ENCODE data around the gene RPS13.
"Not testable (repeated sequence)": the region's sequence is repeated elsewhere in the genome, so short reads cannot be mapped to it uniquely, and the experiment has no call there.

Gene RPS13

DNA sequence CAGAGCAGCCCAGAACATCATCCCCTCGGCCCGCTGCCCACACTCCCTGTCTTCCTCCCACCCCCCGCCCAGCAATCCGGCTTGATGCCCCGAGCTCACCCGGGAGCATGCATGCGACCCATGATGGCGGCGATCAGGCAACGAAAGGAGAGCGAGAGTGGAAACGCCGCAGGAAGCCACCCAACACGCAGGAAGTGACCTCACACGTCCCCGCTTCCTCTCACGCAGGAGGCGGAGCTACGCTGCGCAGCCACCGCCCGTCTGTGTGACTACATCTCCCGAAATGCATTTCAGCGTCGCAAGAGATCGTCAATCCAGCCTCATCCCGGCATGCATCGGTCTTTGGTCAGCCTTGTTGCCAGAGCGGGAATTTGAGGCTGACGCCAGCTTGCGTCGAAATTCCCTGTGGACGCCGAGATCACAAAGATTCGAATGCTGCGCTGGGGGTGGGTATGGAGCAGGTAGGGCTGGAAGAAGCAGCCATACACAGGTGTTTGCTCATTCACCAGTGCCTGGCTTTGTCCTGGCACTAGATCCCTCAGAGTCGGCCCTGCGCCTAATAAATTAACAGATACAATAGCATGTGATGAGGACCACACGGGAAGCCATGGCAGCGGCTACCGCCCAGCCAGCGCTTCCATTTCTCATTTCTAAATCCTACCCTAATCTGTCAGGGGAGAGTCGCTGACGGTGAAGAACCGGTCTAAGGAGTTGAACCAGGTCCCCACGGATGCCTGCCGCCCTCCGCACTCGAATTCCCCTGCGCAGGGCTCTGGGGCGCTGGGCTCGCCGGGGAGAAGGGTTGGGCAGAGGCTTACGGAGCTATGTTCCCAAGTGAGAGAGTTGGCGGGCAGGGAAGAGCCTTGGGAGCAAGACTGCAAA lies at the start of gene RPS13:
Gene RPS13 (minus strand): TSS at position 148 of the 882 bp plus-strand sequence. CDS start 26 bp downstream, at position 122.
- DNase-seq: peak; percentile 96

DNA sequence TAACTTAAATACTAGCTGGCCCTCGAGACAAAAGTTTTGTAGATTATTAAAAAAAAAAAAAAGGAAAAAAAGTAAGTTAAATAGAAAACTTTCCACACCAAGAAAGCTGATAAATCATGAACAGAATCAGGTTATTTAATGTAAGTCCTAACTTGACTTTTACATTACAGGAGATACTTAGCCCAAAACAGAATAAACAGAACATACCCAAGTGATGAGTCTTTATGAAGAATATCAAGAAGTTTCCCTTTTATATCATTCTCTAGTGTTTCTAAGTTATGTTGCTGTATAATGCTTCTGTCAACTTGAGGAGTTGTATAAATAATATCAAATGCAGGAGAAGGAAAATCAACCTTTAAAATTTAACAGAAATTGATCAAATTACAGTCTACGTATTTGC lies 44.5 kb upstream of the RPS13 start:
- no peak for DNase-seq

DNA sequence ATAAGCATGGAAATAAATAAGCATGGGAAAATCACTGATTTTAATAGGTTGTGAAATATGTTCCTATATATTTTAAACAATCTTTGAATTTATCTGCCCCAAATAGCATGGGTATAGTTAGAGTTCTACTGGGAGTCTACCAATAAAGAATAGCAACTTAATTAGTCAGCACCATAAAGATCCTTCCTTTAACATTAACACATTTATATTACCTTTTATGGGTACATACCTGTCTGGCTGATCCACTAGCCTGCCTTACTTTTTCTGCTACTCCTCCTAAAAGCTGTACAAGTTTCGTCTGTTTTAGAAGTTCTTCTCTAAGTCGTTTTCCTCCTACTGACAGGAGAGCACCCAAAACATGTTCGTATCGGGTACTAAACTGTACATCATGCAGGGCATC lies 39.8 kb upstream of the RPS13 start:
- DNase-seq: no peak

DNA sequence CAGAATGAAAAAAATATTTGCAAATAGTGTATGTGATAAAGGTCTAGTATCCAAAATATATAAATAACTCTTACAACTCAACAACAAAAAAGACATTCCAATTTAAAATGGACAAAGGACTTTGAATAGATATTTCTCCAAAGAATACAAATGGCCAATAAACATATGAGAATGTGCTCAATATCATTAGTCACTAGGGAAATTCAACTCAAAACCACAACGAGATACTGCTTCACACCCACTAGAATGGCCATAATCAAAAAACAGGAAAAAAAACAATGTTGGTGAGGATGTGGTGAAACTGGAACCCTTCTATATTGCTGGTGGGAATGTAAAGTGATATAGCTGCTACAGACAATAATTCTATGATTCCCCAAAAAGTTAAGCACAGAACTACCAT lies 38.6 kb upstream of the RPS13 start:
- no peak for DNase-seq

DNA sequence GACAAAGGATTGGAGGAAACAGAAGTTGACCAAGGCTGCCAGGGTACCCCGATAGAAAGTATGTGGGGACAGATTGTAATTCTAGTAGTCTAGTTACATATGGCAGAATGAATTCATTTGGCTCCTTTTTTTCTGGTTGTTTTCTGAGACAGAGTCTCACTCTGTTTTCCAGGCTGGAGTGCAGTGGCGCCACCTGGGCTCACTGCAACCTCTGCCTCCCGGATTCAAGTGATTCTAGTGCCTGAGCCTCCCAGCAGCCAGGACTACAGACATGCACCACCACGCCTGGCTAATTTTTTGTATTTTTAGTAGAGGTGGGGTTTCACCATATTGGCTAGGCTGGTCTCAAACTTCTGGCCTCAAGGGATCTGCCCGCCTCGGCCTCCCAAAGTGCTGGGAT lies 30.3 kb upstream of the RPS13 start:
- DNase-seq: not testable (repeated sequence)

DNA sequence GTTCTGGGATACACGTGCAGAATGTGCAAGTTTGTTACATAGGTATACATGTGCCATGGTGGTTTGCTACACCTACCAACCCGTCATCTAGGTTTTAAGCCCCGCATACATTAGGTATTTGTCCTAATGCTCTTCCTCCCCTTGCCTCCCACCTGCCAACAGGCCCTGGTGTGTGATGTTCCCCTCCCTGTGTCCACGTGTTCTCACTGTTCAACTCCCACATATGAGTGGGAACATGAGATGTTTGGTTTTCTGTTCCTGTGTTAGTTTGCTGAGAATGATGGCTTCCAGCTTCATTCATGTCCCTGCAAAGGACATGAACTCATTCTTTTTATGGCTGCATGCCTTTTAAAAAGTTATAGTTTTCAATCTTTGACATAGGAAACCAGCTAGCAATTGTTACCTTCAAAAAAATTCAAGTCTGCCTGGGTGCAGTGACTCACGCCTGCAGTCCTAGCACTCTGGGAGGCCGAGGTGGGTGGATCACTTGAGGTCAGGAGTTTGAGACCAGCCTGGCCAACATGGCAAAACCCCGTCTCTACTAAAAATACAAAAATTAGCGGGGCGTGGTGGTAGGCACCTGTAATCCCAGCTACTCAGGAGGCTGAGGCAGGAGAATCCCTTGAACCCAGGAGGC lies 28.1 kb upstream of the RPS13 start:
- DNase-seq: not testable (repeated sequence)

DNA sequence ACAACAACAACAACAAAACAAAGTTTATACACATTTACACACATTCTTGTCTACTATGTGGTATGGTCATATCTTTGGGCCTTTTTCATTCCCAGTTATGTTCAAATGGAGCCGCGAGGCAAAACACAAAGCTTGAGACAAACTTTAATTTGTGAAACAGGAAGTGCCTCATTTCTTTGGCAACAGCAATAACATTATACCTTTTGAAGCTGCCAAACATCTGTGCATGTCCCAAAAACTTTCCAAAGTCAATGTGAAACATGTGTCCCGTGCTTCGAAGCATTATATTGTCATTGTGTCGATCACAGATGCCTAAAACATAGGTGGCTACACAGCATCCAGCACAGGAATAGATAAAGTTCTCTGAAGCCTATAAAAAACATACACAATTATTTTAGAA lies 25.0 kb upstream of the RPS13 start:
- no peak for DNase-seq

DNA sequence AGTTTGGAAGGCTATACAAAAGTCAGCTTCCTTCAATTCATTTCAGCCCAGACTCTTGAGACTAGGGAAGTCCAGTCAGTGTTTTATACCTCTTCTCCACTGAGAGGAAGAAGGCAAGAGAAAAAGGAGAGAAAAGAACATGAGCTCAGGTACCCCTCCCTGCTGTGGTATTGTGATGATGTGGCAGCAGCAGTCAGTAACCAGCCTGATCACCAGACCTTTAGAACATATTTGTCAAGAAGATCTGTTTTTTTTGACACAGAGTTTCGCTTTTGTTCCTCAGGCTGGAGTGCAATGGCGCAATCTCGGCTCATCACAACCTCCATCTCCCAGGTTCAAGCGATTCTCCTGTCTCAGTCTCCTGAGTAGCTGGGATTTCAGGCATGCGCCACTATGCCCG lies 21.2 kb upstream of the RPS13 start:
- DNase-seq: no peak

DNA sequence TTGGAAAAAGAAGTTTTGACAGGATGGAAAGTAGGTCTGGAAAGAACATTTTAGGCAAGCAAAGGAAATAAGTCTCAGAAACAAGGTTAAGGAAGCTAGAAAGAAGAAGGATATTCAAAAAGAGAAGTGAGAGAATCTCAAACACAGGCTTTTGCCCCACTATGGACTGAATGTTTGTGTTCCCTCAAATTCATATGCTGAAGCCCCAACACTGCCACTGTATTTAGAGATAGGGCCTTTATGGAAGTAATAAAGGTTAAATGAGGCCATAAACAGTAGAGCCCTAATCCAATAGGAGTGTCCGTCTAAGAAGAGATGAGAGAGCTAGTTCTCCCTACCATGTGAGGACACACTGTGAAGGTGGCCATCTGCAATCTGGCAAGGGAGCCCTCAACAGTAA lies 20.6 kb upstream of the RPS13 start:
- no peak for DNase-seq

DNA sequence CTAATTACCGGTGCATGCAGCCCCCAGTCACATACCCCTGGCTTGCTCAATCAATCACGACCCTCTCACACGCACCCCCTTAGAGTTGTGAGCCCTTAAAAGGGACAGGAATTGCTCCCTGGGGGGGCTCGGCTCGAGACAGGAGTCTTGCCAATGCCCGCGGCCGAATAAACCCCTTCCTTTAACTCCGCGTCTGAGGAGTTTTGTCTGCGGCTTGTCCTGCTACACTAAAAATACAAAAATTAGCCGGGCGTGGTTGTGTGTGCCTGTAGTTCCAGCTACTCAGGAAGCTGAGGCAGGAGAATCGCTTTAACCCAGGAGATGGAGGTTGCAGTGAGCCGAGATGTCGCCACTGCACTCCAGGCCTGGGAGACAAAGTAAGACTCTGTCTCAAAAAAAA lies 8.5 kb upstream of the RPS13 start:
- not testable (repeated sequence) for DNase-seq

DNA sequence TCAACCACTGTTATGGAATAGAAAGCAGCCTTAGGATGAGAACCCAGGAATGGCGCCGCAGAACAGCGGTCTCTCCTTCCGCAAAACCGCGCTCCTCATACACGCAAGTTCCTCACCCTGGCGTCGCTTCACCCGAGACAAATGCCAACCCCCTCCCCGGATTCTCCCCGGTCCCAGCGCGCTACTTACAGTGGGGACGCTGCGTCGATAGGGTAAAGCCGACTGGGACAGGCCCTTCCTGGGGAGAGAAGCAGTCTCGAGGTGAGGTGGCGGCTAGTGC lies 287 bp downstream of the RPS13 start:
- DNase-seq: no peak

DNA sequence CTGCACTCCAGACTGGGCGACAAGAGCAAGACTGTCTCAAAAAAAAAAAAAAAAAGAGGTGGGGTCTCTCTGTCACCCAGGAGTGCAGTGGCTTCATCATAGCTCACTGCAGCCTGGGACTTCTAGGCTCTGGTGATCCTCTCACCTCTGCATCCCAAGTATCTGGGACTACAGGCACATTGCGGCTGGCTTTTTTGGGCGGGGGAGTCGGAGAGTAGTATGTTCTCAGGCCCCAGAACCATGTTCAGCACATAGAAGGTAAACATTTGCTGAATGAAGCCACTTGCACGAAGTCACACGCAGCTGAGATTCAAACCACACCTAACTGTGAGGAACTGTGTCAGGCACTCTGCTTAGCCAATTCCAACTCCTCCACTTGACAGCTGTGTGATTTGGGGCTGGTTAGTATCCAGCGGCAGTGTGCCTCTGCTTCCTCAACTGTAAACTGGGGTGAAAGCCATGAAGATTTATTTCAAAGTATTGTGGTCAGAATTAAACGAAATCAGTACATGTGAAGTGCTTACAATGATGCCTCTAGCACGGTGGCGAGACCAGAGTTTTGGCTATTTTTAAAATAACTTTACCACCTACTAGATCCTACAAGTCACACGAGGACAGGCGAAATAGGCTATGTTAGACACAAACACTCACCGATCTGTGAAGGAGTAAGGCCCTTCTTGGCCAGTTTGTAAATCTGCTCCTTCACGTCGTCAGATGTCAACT lies 789 bp downstream of the RPS13 start:
- no peak for DNase-seq

DNA sequence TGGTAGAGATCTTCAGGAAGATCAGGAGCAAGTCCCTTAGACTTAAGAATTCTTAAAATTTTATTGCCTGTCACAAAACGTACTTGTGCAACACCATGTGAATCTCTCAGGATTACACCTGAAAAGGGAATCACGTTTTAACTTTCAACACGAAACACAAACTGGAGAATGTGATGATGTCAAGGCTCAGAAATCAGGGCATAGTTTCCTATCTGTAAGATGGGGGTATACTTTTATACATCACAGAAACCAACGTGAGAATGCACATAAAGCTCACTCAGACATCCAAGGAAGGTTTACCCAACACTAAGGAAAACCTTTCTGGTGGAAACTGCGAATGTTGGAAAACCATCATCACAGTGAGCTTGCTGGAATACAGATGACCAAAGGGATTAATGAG lies 2.0 kb downstream of the RPS13 start:
- no peak for DNase-seq

DNA sequence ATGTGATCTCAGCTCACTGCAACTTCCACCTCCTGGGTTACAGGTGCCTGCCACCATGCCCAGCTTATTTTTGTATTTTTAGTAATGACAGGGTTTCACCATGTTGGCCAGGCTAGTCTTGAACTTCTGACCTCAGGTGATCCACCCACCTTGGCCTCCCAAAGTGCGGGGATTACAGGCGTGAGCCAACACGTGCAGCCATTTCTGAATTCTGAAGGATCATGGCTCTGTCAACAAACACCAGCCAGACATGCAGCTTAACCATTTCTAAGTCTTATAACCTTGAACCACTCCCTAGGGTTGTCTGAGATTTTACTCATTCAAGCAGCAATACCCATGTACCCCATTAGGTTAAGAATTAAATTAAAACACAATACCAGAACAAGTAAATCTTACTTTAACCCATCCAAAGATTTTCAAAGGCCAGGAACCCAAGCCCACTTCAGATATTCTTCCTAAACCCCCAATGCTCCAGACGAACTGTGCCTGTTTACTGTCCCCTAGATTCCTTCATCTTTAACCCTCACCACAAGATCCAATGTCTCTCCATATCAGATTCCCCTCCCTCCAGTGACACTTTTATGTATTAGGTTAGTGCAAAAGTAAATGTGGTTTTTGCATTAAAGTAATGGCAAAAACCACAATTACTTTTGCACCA lies 4.0 kb downstream of the RPS13 start:
- DNase-seq: no peak

DNA sequence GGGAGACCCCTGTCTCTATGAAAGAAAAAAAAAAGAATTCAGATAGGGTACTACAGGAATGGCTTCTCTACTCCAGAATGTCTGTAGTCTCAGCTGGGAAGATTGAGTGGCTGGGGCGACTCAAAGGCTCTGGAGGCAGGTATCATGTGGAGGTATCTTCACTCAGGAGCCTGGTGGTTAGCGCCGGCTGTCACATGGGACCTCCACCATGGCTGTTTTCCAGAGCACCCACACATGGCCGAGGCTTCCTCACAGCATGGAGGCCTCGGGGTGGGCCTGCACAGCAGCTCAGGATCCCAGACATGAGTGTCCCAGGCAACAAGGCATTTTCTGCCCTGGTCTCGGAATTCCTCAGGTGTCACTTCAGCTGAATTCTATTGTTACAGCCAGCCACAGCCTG lies 10.1 kb downstream of the RPS13 start:
- DNase-seq: no peak

DNA sequence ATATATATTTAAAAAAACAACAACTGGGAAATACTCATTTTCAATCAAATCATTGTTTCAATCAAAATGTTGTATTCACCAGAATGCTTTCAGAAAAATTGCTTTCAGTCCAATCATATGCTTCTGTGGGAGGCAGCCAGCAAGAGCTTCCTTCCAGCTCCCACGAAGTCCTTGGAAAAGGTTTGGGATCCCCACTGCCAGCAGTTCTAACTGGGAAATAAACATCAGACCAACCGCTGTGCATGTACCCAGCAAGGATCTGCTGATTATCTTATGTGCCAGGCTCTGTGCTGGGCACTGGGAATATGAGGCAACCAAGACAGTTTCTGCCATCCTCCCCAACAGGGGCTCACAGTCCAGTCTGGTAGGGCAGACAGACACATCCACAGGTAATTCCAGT lies 10.8 kb downstream of the RPS13 start:
- no peak for DNase-seq

DNA sequence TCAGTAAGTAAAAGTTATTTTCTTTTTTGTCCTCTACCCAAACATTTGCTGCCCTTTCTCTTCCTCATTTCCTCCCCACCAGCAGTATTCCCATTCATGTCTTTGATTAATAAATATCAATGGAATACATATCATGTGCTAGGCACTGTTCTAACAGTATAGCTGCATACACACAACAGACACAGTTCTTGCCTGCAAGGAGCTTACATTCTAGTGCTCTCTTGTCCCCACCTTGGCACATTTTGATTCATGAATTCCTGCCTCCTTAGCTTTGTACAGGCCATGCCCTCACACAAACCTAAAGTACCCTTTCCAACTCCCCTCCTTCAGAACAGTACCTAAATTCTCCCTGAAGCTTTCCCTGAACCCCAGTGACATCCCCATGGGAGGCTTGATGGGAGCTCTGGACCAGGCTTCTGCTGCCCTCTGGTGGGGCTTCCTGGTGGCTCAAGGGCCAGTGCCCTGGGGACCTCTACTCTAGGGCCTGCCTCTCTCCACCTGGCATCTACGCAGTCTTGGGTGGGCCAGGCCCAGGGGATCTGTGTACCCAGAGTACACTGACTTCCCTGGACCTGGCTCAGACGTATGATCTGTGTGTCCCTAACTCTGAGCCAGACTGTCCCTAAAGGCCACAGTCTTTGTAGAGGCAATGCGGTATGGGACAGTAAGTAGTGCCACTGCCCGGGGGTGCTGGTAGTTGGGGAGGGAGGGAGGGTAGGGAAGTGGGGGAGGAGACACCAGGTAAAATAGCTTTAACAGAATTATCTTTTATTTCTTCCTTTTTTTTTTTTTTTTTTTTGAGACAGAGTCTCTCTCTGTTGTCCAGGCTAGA lies 14.1 kb downstream of the RPS13 start:
- peak; percentile 3 for DNase-seq

DNA sequence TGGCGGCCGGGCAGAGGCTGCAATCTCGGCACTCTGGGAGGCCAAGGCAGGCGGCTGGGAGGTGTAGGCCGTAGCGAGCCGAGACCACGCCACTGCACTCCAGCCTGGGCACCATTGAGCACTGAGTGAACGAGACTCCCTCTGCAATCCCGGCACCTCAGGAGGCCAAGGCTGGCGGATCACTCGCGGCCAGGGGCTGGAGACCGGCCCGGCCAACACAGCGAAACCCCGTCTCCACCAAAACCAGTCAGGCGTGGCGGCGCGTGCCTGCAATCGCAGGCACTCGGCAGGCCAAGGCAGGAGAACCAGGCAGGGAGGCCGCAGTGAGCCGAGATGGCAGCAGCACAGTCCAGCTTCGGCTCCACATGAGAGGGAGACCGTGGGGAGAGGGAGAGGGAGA lies 26.3 kb downstream of the RPS13 start:
- DNase-seq: not testable (repeated sequence)

DNA sequence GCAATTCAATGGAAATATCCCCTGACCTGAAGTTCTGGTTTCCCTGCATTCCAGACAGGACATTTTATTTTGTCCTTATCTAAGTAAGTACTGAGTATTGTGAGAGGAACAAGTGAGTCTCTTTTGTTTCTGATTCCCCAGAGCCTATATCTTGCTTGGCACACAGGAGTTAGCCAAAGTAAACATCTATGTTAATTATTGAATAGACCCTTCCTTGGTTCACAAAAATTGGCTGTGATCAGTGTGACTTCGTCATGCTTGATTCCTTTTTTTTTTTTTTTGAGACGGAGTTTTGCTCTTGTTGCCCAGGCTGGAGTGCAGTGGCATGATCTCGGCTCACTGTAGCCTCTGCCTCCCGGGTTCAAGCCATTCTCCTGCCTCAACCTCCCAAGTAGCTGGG lies 29.0 kb downstream of the RPS13 start:
- DNase-seq: not testable (repeated sequence)

DNA sequence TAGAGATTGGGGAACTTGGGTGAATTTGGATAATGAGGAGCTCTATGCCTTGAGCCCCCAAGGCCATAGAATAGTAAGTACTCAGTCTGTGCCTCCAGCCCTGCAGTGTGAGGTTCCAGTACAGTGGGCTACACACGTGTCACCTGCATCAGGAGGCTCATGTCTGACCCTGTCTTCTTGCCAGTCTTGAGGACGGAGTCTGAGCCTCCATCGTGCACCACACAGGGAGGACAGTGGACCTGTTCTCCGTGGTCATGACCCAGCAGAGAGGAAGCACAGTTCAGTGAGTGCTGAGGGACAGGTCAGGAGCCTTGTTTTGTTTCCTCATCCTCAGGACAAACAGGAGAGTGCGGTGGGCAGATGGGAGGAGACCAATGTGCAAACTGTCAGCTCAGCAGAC lies 30.8 kb downstream of the RPS13 start:
- no peak for DNase-seq

DNA sequence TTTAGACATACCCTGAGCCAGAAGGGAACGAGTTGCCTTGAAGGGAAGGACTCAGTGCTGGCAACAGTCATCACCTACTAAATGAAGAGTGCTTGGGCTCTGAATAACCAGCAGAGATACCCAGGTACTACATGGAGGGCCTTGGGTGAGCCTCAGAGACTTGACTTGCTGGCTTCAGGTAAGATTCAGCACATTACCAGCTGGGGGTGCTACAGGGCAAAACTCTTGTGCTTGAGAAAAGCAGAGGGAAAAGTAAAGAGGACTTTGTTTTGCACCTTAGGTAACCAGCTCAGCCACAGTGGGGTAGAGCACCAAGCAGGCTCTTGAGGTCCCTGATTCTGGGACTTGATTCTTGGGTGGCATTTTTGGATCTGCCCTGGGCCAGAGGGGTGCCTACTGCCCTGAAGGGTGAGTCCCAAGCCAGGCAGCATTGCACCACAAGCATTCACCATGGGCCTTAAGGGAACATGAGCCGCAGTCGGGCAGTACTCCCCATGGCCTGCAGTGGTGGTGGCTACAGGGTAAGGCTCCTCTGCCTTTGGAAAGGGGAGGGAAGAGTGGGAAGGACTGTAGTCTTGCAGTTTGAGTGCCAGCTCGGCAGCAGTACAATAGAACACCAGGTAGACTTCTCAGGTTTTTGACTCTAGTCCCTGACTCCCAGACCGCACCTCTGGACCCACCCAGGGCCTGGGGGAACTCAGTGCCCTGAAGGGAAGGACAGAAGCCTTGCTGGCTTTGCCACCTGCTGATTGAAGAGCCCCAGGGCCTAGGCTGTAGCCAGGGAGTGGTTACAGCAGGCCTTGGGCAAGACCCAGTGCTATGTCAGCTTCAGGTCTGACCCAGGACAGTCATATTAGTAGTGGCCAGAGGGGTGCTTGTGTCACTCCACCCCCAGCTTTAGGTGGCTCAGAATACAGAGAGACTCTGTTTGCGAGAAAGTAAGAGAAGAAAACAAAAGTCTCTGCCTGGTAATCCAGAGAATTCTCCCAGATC lies 40.5 kb downstream of the RPS13 start:
- no peak for DNase-seq
